MCF 10A (cell line): Measurements from ENCODE around the gene ADORA1. TPM values are rescaled to one million over a fixed set of nuclear protein-coding genes. Genes with fewer than 3 reads are reported as not detected.

Source experiments
- BruUV-seq: library from RNA; stranded (reverse); fragments of 400-500 nt; replicated peaks from 2 replicates; lab custom pipeline; 2021; lab: Mats Ljungman, UMichigan
- CTCF ChIA-PET: fragments of 300-600 bp; sonication (Branson Sonifier 250); formaldehyde crosslinking; extraction: SDS; loops from one replicate; lab custom pipeline; 2021; ENCODE audit warnings: antibody characterized with exemption, inconsistent platforms; lab: Yijun Ruan, JAX
- POLR2A ChIA-PET: fragments of 300-600, 350-650 bp; sonication (Branson Sonifier 250); formaldehyde crosslinking; extraction: SDS; loops from one replicate; lab custom pipeline; 2020; ENCODE audit warnings: antibody characterized with exemption, inconsistent platforms; lab: Yijun Ruan, JAX
- DNase-seq: peaks from one replicate; pipeline ENCODE4 v3.0.0-alpha.2; 2018; ENCODE audit not compliant: unreplicated experiment
- H3K27ac Mint-ChIP-seq: one replicate; pipeline ENCODE4 v1.8.0; 2022; ENCODE audit warnings: mild to moderate bottlenecking, low read depth, mixed read lengths; ENCODE audit not compliant: unreplicated experiment
- H3K27me3 Mint-ChIP-seq: one replicate; pipeline ENCODE4 v1.8.0; 2022; ENCODE audit warnings: mixed read lengths; ENCODE audit not compliant: insufficient read depth, unreplicated experiment
- H3K36me3 Mint-ChIP-seq: one replicate; pipeline ENCODE4 v1.8.0; 2022; ENCODE audit warnings: mild to moderate bottlenecking, moderate library complexity, mixed read lengths; ENCODE audit not compliant: insufficient read depth, unreplicated experiment
- H3K4me1 Mint-ChIP-seq: one replicate; pipeline ENCODE4 v1.8.0; 2022; ENCODE audit warnings: mixed read lengths; ENCODE audit not compliant: insufficient read depth, unreplicated experiment
- H3K4me3 Mint-ChIP-seq: one replicate; pipeline ENCODE4 v1.8.0; 2022; ENCODE audit warnings: mild to moderate bottlenecking, moderate library complexity, mixed read lengths; ENCODE audit not compliant: unreplicated experiment
- H3K9me3 Mint-ChIP-seq: one replicate; pipeline ENCODE4 v1.8.0; 2022; ENCODE audit warnings: mixed read lengths; ENCODE audit not compliant: unreplicated experiment
- CTCF ChIP-seq: fragments of 200-600 bp; IDR thresholded peaks from one replicate; pipeline ENCODE4 v1.8.0; 2022; ENCODE audit warnings: antibody characterized with exemption, mild to moderate bottlenecking; ENCODE audit not compliant: unreplicated experiment
- intact Hi-C: fragments of 100-400 bp; cut with micrococcal nuclease; formaldehyde crosslinking; loops from 2 replicates; pipeline ENCODE4 v1.14.1; 2022
- total RNA-seq: library from RNA; stranded (reverse); gene quantifications from 2 replicates; pipeline ENCODE4 v1.2.3, GENCODE V29; 2022

The ADORA1 gene
- total RNA-seq, 1 experiment from 2014 or later = 0.26 TPM

- peak; percentile 93 for TF ChIP-seq CTCF
- H3K4me3 Mint-ChIP-seq = no peak overlapping the region
- intact Hi-C loops = loop anchor here (1.0 kb wide), 4 partner anchors 44 to 177 kb away; no protein-coding TSS in a partner anchor
- no TSS peak for BruUV-seq
- no peaks in the 10 kb centered on the region for H3K4me1 Mint-ChIP-seq
- H3K27me3 Mint-ChIP-seq = peaks cover 33% of the 10 kb centered on the region
- H3K36me3 Mint-ChIP-seq = no peaks in the 10 kb centered on the region
- peak; percentile 89 for DNase-seq
- CTCF ChIA-PET = interaction anchor here (0.5 to 18.5 kb wide), 60 partner anchors 8 to 990 kb away, joined by 3 to 702 read pairs (median 5); partner anchors contain the start of genes ADORA1, CHI3L1, MYBPH and PPFIA4
- POLR2A ChIA-PET = interaction anchor here (0.6 to 2.3 kb wide), 15 partner anchors 8 to 1889 kb away, joined by 3 to 23 read pairs (median 4); no protein-coding TSS in a partner anchor
- no peak overlapping the region for H3K27ac Mint-ChIP-seq
- no peaks in the 10 kb centered on the region for H3K9me3 Mint-ChIP-seq
These were observed 89.0 kb downstream of the ADORA1 start for GRCh38 chr1:203216274-203217138.

Other genes starting within 250 kb of the ADORA1 start
- gene RABIF, start 238.6 kb upstream of the ADORA1 start, total RNA-seq = 11.2 and 13.5 TPM in 2 replicates
- 51.0 and 59.0 TPM in 2 replicates for gene KLHL12, start 200.5 kb upstream of the ADORA1 start, total RNA-seq
- 157 and 168 TPM in 2 replicates for gene ADIPOR1, start 169.4 kb upstream of the ADORA1 start, total RNA-seq
- gene CYB5R1, start 160.5 kb upstream of the ADORA1 start, total RNA-seq = 41.3 and 52.7 TPM in 2 replicates
- 104 and 108 TPM in 2 replicates for gene TMEM183A, start 120.4 kb upstream of the ADORA1 start, total RNA-seq
- 0.16 and 0.49 TPM in 2 replicates for gene PPFIA4, start 101.2 kb upstream of the ADORA1 start, total RNA-seq
- not detected in 2 replicates for gene MYOG, start 41.7 kb upstream of the ADORA1 start, total RNA-seq
- not detected in 2 replicates for gene MYBPH, start 48.1 kb downstream of the ADORA1 start, total RNA-seq
- 0.75 and 0.88 TPM in 2 replicates for gene CHI3L1, start 59.0 kb downstream of the ADORA1 start, total RNA-seq
- not detected in 2 replicates for gene CHIT1, start 101.9 kb downstream of the ADORA1 start, total RNA-seq
- 39.8 and 44.4 TPM in 2 replicates for gene BTG2, start 177.8 kb downstream of the ADORA1 start, total RNA-seq
- not detected in 2 replicates for gene FMOD, start 223.4 kb downstream of the ADORA1 start, total RNA-seq